Panc1 (cell line): ENCODE data around the gene FAM83F. TPM values are rescaled to one million over a fixed set of nuclear protein-coding genes. Genes with fewer than 3 reads are reported as not detected.

Experiments used
- ATAC-seq: fragments of 200-7000 bp; cut with Tn5 transposase; 2 replicates; pipeline ENCODE4 v1.9.1; 2020; ENCODE audit warnings: mild to moderate bottlenecking, moderate library complexity
- BruUV-seq: library from RNA; stranded (reverse); fragments of 400-500 nt; replicated peaks from 2 replicates; lab custom pipeline; 2021; lab: Mats Ljungman, UMichigan
- CTCF ChIA-PET: fragments of 300-600 bp; sonication (Branson Sonifier 250); formaldehyde crosslinking; loops from one replicate; lab custom pipeline; 2022; ENCODE audit warnings: antibody characterized with exemption; lab: Charles Lee
- POLR2A ChIA-PET: fragments of 300-600 bp; sonication (Branson Sonifier 250); formaldehyde crosslinking; loops from one replicate; lab custom pipeline; 2022; ENCODE audit warnings: antibody characterized with exemption; lab: Charles Lee
- DNase-seq: peaks from one replicate; pipeline ENCODE4 v3.0.0-alpha.2; 2010; ENCODE audit warnings: low read depth, low spot score
- H3K27ac ChIP-seq: 2 replicates; pipeline ENCODE4 v1.5.1; 2011; ENCODE audit warnings: mild to moderate bottlenecking, low read length, inconsistent platforms
- H3K27me3 ChIP-seq: fragments of 200-500 bp; sonication (Bioruptor generic); 2 replicates; pipeline ENCODE4 v1.6.0; 2014; ENCODE audit warnings: low read length, inconsistent platforms; ENCODE audit not compliant: control insufficient read depth, insufficient read depth
- H3K36me3 ChIP-seq: fragments of 200-500 bp; sonication (Bioruptor generic); 2 replicates; pipeline ENCODE4 v1.5.1; 2014; ENCODE audit warnings: inconsistent platforms, mild to moderate bottlenecking, low read length, moderate library complexity; ENCODE audit not compliant: control insufficient read depth, insufficient read depth
- H3K4me1 ChIP-seq: 2 replicates; pipeline ENCODE4 v1.5.1; 2011; ENCODE audit warnings: inconsistent platforms, mild to moderate bottlenecking, low read length, moderate library complexity; ENCODE audit not compliant: control insufficient read depth, insufficient read depth
- H3K4me3 ChIP-seq, 2 experiments: 2 replicates each; pipeline ENCODE4 v1.5.1; 2011 to 2012; ENCODE audit warnings: low read depth in 2 of 2, low read length in 2 of 2, mild to moderate bottlenecking in 2 of 2, inconsistent platforms in 1 of 2, moderate library complexity in 1 of 2
- H3K9me3 ChIP-seq: fragments of 200-500 bp; sonication (Bioruptor generic); 2 replicates; pipeline ENCODE4 v1.5.1; 2014; ENCODE audit warnings: low read depth, mild to moderate bottlenecking, inconsistent platforms, low read length, moderate library complexity; ENCODE audit not compliant: control insufficient read depth, insufficient read depth
- CTCF ChIP-seq: fragments of 450-650 bp; IDR thresholded peaks from 2 replicates; pipeline ENCODE4 v1.5.1; 2017; ENCODE audit warnings: mild to moderate bottlenecking
- POLR2AphosphoS5 ChIP-seq: IDR thresholded peaks from 2 replicates; pipeline ENCODE4 v1.6.1; 2012; ENCODE audit warnings: mild to moderate bottlenecking, low read depth, low read length, moderate library complexity
- SIN3A ChIP-seq: IDR thresholded peaks from 2 replicates; pipeline ENCODE4 v1.6.1; 2012; ENCODE audit warnings: low read depth, mild to moderate bottlenecking, low read length, moderate library complexity, borderline replicate concordance; ENCODE audit not compliant: insufficient read depth
- TCF7L2 ChIP-seq: IDR thresholded peaks from 2 replicates; pipeline ENCODE4 v1.6.1; 2011; ENCODE audit warnings: mild to moderate bottlenecking, low read depth, low read length, inconsistent platforms
- in situ Hi-C: cut with HindIII; loops from 2 replicates; pipeline ENCODE4 v1.10.0; 2016; ENCODE audit warnings: low sequenced_read_pairs, low pct_unique_long_range_greater_than_20kb
- intact Hi-C: fragments of 100-400 bp; cut with micrococcal nuclease; formaldehyde crosslinking; loops from one replicate; pipeline ENCODE4 v1.10.0; 2022; ENCODE audit not compliant: unreplicated experiment
- total RNA-seq: library from RNA; stranded (reverse); gene quantifications from one replicate; pipeline ENCODE4 v1.2.1, GENCODE V29; 2021; ENCODE audit not compliant: unreplicated experiment
- TF ChIP-seq, protein P1 (sequence below), 2 experiments: IDR thresholded peaks; 2 replicates each; pipeline ENCODE4 v1.6.1; 2011 to 2012; ENCODE audit warnings: low read depth in 2 of 2, control low read depth in 1 of 2, low read length in 1 of 2, mild to moderate bottlenecking in 1 of 2, moderate library complexity in 1 of 2; ENCODE audit not compliant: insufficient read depth in 1 of 2

The FAM83F gene
- total RNA-seq, 1 experiment from 2014 or later, result 0.05 TPM

DNA sequence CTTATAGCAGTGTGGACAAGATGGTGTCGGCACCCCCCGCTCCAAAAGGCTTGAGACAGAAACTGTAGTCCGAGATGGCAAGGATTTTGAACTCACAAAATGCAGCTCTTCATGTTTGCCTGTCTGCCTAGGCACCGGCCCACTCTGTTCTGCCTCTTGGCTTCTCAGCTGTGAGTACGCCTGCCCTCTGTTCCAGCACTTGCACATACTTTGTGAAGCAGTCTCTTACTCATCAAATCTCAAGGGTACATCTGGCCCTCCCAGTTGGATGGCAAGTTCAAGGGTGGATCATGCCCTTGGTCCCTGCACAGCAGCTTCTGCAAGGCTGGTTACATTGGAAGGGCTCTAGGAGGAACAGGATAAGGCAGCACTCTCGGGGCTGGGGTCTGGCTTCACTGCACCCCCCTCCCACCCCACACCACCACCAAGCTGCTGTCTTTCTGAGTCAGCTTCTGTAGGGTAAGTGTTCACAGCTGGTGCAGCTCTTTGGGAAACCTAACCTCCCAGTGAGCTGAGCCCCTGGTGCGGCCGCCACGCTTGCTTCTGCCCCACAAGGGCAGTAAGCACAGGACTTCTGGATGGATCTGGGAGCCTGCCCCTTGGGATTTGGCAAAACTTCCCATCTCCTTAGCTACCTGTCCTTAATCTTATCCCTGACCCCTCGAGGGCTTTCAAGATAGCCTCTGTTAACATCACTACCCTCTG lies 37.2 kb downstream of the FAM83F start:
- H3K27ac ChIP-seq, result no peak overlapping the region

GRCh38 chr22:40033586-40034380 lies 39.0 kb downstream of the FAM83F start:
- Histone ChIP-seq H3K36me3 (no peaks in the 10 kb centered on the region), H3K9me3 (no peaks in the 10 kb centered on the region), H3K27me3 (no peaks in the 10 kb centered on the region), H3K4me1 (no peaks in the 10 kb centered on the region), H3K27ac (no peak overlapping the region), H3K4me3 (no peak overlapping the region)
- BruUV-seq, result no TSS peak
- no peak for ATAC-seq
- ChIA-PET CTCF (no interaction called here), POLR2A (interaction anchor here (0.6 kb wide), 1 partner anchor 130 kb away, joined by 10 read pairs; no protein-coding TSS in a partner anchor)
- in situ Hi-C loops (no loop called here), intact Hi-C loops (no loop called here)
- no peak for DNase-seq
- TF ChIP-seq SIN3A (no peak), TCF7L2 (no peak), POLR2AphosphoS5 (no peak), CTCF (no peak)
- TF ChIP-seq, protein P1, sequence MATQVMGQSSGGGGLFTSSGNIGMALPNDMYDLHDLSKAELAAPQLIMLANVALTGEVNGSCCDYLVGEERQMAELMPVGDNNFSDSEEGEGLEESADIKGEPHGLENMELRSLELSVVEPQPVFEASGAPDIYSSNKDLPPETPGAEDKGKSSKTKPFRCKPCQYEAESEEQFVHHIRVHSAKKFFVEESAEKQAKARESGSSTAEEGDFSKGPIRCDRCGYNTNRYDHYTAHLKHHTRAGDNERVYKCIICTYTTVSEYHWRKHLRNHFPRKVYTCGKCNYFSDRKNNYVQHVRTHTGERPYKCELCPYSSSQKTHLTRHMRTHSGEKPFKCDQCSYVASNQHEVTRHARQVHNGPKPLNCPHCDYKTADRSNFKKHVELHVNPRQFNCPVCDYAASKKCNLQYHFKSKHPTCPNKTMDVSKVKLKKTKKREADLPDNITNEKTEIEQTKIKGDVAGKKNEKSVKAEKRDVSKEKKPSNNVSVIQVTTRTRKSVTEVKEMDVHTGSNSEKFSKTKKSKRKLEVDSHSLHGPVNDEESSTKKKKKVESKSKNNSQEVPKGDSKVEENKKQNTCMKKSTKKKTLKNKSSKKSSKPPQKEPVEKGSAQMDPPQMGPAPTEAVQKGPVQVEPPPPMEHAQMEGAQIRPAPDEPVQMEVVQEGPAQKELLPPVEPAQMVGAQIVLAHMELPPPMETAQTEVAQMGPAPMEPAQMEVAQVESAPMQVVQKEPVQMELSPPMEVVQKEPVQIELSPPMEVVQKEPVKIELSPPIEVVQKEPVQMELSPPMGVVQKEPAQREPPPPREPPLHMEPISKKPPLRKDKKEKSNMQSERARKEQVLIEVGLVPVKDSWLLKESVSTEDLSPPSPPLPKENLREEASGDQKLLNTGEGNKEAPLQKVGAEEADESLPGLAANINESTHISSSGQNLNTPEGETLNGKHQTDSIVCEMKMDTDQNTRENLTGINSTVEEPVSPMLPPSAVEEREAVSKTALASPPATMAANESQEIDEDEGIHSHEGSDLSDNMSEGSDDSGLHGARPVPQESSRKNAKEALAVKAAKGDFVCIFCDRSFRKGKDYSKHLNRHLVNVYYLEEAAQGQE (IDR thresholded peaks at IDR 0.05; ENCODE audit: insufficient read depth in 1 of 2, low read depth in 2 of 2, low read length in 1 of 2), result no peak

More for the DNA sequence above, 37.2 kb downstream of the FAM83F start:
- no TSS peak for BruUV-seq
- Histone ChIP-seq H3K9me3 (no peaks in the 10 kb centered on the region), H3K27me3 (no peaks in the 10 kb centered on the region), H3K4me3 (no peak overlapping the region), H3K36me3 (no peaks in the 10 kb centered on the region), H3K4me1 (no peaks in the 10 kb centered on the region)
- ATAC-seq (no peak), DNase-seq (no peak)
- in situ Hi-C loops, result no loop called here
- TF ChIP-seq SIN3A, result no peak
- TF ChIP-seq CTCF, result no peak
- TF ChIP-seq, protein P1 (IDR thresholded peaks at IDR 0.05; ENCODE audit: insufficient read depth in 1 of 2, low read depth in 2 of 2, low read length in 1 of 2), result no peak
- TF ChIP-seq POLR2AphosphoS5, result no peak
- TF ChIP-seq TCF7L2, result no peak
- intact Hi-C loops, result no loop called here
- ChIA-PET POLR2A (no interaction called here), CTCF (interaction anchor here (0.7 kb wide), 2 partner anchors 106 to 397 kb away, joined by 3 to 6 read pairs; no protein-coding TSS in a partner anchor)
